HepG2 (cell line): Measurements from ENCODE around the gene MTX2.

Source experiments
- CBFB ChIP-seq: sonication (generic); formaldehyde crosslinking; IDR thresholded peaks from 2 replicates; pipeline ENCODE4 v1.4.0; 2020; ENCODE audit warnings: missing genetic modification reagents
- GTF2F1 ChIP-seq: fragments of 150-350 bp; IDR thresholded peaks from 2 replicates; pipeline ENCODE4 v1.6.1; 2014; ENCODE audit warnings: low read length
- HMG20A ChIP-seq: IDR thresholded peaks from 2 replicates; pipeline ENCODE4 v1.6.1; 2016; ENCODE audit warnings: borderline replicate concordance
- IRX3 ChIP-seq: sonication (generic); formaldehyde crosslinking; IDR thresholded peaks from 2 replicates; pipeline ENCODE4 v1.8.1; 2023; ENCODE audit warnings: mild to moderate bottlenecking, low read depth, missing genetic modification reagents, borderline replicate concordance
- KLF15 ChIP-seq: sonication (generic); formaldehyde crosslinking; IDR thresholded peaks from 2 replicates; pipeline ENCODE4 v1.8.1; 2023; ENCODE audit warnings: borderline replicate concordance, mild to moderate bottlenecking, inconsistent platforms, missing genetic modification reagents, mixed read lengths
- MAFF ChIP-seq: IDR thresholded peaks from 2 replicates; pipeline ENCODE4 v1.6.1; 2011; ENCODE audit warnings: low read depth, low read length, improper control_type of control experiment
- MAFK ChIP-seq, 2 experiments: IDR thresholded peaks in 1 of 2; conservative IDR thresholded peaks in 1 of 2; 2 replicates each; pipeline ENCODE4 v1.6.1; 2011; ENCODE audit warnings: improper control_type of control experiment in 2 of 2, low read length in 2 of 2
- NR1H2 ChIP-seq: sonication (generic); formaldehyde crosslinking; IDR thresholded peaks from 2 replicates; pipeline ENCODE4 v1.8.1; 2022; ENCODE audit warnings: low read depth, missing genetic modification reagents, borderline replicate concordance
- NR2F1 ChIP-seq, 2 experiments: fragments of 450-650 bp in 1 of 2; formaldehyde crosslinking in 1 of 2; IDR thresholded peaks; 2 replicates each; pipeline versions ENCODE4 v1.5.0 to v1.6.1; 2016 to 2020; ENCODE audit warnings: mild to moderate bottlenecking in 1 of 2, missing compliant biosample characterization in 1 of 2, missing genetic modification reagents in 1 of 2, moderate library complexity in 1 of 2
- TF ChIP-seq, protein P1 (sequence below): sonication (generic); formaldehyde crosslinking; IDR thresholded peaks from 2 replicates; pipeline ENCODE4 v1.8.1; 2023; ENCODE audit warnings: missing genetic modification reagents, mild to moderate bottlenecking, borderline replicate concordance
- TF ChIP-seq, protein P2 (sequence below): IDR thresholded peaks from 2 replicates; pipeline ENCODE4 v1.6.1; 2016

- TF ChIP-seq MAFK (conservative IDR thresholded peaks at IDR 0.05 in 1 of 2, IDR thresholded peaks at IDR 0.05 in 1 of 2; ENCODE audit: low read length in 2 of 2), result no peak
- TF ChIP-seq GTF2F1, result no peak
- TF ChIP-seq KLF15, result no peak
- TF ChIP-seq, protein P1, sequence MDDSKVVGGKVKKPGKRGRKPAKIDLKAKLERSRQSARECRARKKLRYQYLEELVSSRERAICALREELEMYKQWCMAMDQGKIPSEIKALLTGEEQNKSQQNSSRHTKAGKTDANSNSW (CRISPR knock-in tag), result no peak
- no peak for TF ChIP-seq MAFF
- no peak for TF ChIP-seq NR2F1 (CRISPR knock-in tag; IDR thresholded peaks at IDR 0.05)
- TF ChIP-seq CBFB (CRISPR knock-in tag), result no peak
- no peak for TF ChIP-seq NR1H2
- no peak for TF ChIP-seq IRX3 (CRISPR knock-in tag)
- no peak for TF ChIP-seq HMG20A
- TF ChIP-seq, protein P2, sequence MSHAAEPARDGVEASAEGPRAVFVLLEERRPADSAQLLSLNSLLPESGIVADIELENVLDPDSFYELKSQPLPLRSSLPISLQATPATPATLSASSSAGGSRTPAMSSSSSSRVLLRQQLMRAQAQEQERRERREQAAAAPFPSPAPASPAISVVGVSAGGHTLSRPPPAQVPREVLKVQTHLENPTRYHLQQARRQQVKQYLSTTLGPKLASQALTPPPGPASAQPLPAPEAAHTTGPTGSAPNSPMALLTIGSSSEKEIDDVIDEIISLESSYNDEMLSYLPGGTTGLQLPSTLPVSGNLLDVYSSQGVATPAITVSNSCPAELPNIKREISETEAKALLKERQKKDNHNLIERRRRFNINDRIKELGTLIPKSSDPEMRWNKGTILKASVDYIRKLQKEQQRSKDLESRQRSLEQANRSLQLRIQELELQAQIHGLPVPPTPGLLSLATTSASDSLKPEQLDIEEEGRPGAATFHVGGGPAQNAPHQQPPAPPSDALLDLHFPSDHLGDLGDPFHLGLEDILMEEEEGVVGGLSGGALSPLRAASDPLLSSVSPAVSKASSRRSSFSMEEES (CRISPR knock-in tag), result no peak
Measured at GRCh38 chr2:176272870-176273459, 3.7 kb downstream of the MTX2 start.
